H1 (cell line): ENCODE results near the gene DMGDH. TPM values are rescaled to one million over a fixed set of nuclear protein-coding genes. Genes with fewer than 3 reads are reported as not detected.

ENCODE experiments used
- CREB1 ChIP-seq: IDR thresholded peaks from 2 replicates; pipeline ENCODE4 v1.6.1; 2012; ENCODE audit warnings: inconsistent platforms
- POU5F1 ChIP-seq: IDR thresholded peaks from 2 replicates; pipeline ENCODE4 v1.6.1; 2011; ENCODE audit warnings: low read depth, mild to moderate bottlenecking, low read length, moderate library complexity
- RXRA ChIP-seq: IDR thresholded peaks from 2 replicates; pipeline ENCODE4 v1.6.1; 2011; ENCODE audit warnings: low read depth, mild to moderate bottlenecking, low read length, moderate library complexity; ENCODE audit not compliant: insufficient read depth
- polyA plus RNA-seq, 7 experiments: library from polyadenylated mRNA; depleted of rRNA in 3 of 7; stranded (reverse) in 5 of 7; unstranded in 2 of 7; fragments of >200 nt in 5 of 7; fragments of 200-250 nt in 2 of 7; gene quantifications; 1 replicate in 5 of 7; 2 replicates in 1 of 7; 4 replicates in 1 of 7; pipeline versions ENCODE4 v1.2.1 to v1.2.3, GENCODE V29; 2011 to 2013; ENCODE audit warnings: missing spikeins in 2 of 7, mixed read lengths in 2 of 7
- total RNA-seq: library from RNA; stranded (reverse); fragmentation: NEBNext Ultra II Directional; extraction: Animal tissue kit (Norgen Biotek cat#: 25700); gene quantifications from 2 replicates; pipeline ENCODE4 v1.2.1, GENCODE V29; 2021

Gene DMGDH
- total and polyA plus RNA-seq, 2 of the 8 experiments (the other 6 are each of a cell fraction or from before 2014, with no cell fraction given) = 0.15 TPM; not detected in 1

DNA sequence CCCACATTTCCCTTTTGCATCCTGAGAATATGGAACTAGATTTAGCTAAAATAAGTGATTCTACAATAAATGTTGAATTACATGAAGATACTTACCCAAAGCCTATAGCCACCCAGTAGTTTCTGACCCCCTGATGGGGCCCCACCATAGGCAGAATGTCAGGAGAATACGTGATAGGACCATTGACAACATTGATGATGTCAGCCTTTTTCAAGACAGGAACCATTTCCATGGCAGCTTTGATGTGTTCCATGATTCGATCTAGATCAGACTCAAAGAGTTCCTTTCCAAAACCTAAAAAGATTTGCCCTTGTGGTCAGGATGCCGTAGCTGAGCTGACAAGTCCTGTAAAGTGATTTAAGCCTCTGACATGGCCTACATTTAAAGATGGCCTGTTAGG lies 27.3 kb downstream of the DMGDH start (continued):
- no peak for TF ChIP-seq POU5F1
- TF ChIP-seq RXRA = no peak
- TF ChIP-seq CREB1 = no peak
